Osteocyte (in vitro differentiated cells): ENCODE results near the gene RAB43. TPM values are rescaled to one million over a fixed set of nuclear protein-coding genes. Genes with fewer than 3 reads are reported as not detected.

Experiments used
- DNase-seq: peaks from one replicate; pipeline ENCODE4 v3.0.0; 2021; ENCODE audit warnings: mixed read lengths; ENCODE audit not compliant: unreplicated experiment; ENCODE audit errors: extremely low spot score
- H3K27ac Mint-ChIP-seq: one replicate; pipeline ENCODE4 v1.8.0; 2021; ENCODE audit warnings: mild to moderate bottlenecking, mixed read lengths; ENCODE audit not compliant: unreplicated experiment
- H3K27me3 Mint-ChIP-seq: one replicate; pipeline ENCODE4 v1.8.0; 2021; ENCODE audit warnings: mixed read lengths; ENCODE audit not compliant: unreplicated experiment
- H3K36me3 Mint-ChIP-seq: one replicate; pipeline ENCODE4 v1.8.0; 2021; ENCODE audit warnings: mixed read lengths; ENCODE audit not compliant: unreplicated experiment
- H3K4me1 Mint-ChIP-seq: one replicate; pipeline ENCODE4 v1.8.0; 2021; ENCODE audit warnings: mixed read lengths; ENCODE audit not compliant: unreplicated experiment
- H3K4me3 Mint-ChIP-seq: one replicate; pipeline ENCODE4 v1.8.0; 2021; ENCODE audit warnings: mild to moderate bottlenecking, moderate library complexity, mixed read lengths; ENCODE audit not compliant: unreplicated experiment
- H3K9me3 Mint-ChIP-seq: one replicate; pipeline ENCODE4 v1.8.0; 2021; ENCODE audit warnings: mixed read lengths; ENCODE audit not compliant: unreplicated experiment
- total RNA-seq: library from RNA; stranded (reverse); gene quantifications from 2 replicates; pipeline ENCODE4 v1.2.1, GENCODE V29; 2021
- TF ChIP-seq, protein P1 (sequence below): fragments of 200-600 bp; sonication (generic); IDR thresholded peaks from 2 replicates; pipeline ENCODE4 v1.5.0; 2021; ENCODE audit warnings: antibody characterized with exemption, mild to moderate bottlenecking, moderate library complexity

Gene RAB43
- total RNA-seq, 1 donor from 2014 or later, result 23.2 TPM

DNA sequence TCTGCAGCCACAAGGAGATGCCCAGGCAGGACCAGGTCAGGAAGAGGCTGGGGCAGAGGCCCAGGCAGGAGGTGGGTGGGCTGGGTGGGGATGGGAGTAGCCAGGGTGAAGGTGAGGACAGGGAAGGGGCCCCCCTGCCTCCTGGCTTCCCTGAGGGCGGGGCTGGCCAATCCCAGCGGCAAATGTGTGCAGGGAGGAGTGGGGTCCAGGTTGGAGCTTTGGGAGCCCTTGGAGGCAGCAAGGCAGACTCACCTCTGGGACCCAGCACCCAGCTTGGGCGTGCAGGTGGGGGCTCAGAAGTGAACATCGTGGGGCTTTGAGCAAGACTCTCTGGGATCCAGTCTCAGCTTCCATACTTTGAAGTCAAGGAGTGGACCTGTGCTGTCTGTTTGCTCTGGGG, 35.8 kb downstream of the RAB43 start:
- Mint-ChIP-seq H3K36me3 (no peaks in the 10 kb centered on the region), H3K9me3 (no peaks in the 10 kb centered on the region), H3K4me3 (no peak overlapping the region), H3K4me1 (no peaks in the 10 kb centered on the region), H3K27ac (no peak overlapping the region), H3K27me3 (no peaks in the 10 kb centered on the region)
- no peak for DNase-seq
- TF ChIP-seq, protein P1, sequence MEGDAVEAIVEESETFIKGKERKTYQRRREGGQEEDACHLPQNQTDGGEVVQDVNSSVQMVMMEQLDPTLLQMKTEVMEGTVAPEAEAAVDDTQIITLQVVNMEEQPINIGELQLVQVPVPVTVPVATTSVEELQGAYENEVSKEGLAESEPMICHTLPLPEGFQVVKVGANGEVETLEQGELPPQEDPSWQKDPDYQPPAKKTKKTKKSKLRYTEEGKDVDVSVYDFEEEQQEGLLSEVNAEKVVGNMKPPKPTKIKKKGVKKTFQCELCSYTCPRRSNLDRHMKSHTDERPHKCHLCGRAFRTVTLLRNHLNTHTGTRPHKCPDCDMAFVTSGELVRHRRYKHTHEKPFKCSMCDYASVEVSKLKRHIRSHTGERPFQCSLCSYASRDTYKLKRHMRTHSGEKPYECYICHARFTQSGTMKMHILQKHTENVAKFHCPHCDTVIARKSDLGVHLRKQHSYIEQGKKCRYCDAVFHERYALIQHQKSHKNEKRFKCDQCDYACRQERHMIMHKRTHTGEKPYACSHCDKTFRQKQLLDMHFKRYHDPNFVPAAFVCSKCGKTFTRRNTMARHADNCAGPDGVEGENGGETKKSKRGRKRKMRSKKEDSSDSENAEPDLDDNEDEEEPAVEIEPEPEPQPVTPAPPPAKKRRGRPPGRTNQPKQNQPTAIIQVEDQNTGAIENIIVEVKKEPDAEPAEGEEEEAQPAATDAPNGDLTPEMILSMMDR, result no peak

DNA sequence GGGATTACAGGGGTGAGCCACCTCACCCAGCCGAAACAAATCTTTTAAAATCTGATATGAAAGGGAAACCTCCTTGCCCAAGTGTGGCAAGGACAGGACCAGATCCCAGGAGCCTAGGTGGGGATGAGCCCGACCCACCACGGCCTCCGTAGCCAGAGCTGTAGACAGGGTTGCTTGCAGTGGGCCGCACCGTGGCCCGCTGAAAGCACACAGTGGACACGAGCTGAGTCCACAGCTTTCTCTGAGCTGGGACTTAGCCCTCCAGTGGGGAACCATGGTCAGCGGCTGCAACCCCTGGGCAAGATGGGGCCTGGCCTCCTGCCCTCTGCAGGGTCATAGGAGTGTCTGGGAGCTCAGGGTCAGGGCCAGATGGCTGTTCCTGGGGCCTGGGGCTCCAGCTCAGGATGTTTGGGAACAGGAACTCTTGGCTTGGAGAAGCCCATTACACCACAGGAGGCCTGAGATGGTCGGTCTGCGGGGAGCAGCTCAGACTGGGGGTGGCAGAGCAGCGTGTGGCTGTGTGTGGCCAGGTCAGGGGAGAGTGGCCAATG, 36.4 kb downstream of the RAB43 start:
- Mint-ChIP-seq H3K4me3 (no peak overlapping the region), H3K36me3 (no peaks in the 10 kb centered on the region), H3K27ac (no peak overlapping the region), H3K27me3 (no peaks in the 10 kb centered on the region), H3K4me1 (no peaks in the 10 kb centered on the region), H3K9me3 (no peaks in the 10 kb centered on the region)
- TF ChIP-seq, protein P1, result no peak
- no peak for DNase-seq

DNA sequence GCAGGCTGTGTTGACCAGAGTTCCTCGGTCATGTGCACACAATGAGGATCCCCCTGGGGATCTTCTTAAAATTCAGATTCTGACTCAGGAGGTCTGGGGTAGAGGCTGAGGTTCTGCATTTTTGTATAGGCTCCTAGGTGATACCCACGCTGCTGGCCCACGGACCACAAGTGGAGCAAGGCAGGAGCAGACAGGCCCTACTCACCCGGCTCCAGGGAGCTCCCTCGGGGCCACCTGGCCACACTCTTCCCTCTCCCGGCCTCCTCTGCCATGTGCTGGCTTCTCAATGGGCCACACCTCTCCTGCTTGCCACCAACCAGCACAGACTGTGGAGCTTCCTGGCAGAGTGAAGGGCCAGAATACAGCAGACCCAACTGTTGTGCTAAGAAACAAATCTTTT, 37.1 kb downstream of the RAB43 start:
- no peak overlapping the region for H3K27ac Mint-ChIP-seq
- H3K4me1 Mint-ChIP-seq, result no peaks in the 10 kb centered on the region
- no peak for DNase-seq
- no peaks in the 10 kb centered on the region for H3K9me3 Mint-ChIP-seq
- TF ChIP-seq, protein P1, result no peak
- H3K36me3 Mint-ChIP-seq, result no peaks in the 10 kb centered on the region
- H3K4me3 Mint-ChIP-seq, result no peak overlapping the region
- H3K27me3 Mint-ChIP-seq, result no peaks in the 10 kb centered on the region

DNA sequence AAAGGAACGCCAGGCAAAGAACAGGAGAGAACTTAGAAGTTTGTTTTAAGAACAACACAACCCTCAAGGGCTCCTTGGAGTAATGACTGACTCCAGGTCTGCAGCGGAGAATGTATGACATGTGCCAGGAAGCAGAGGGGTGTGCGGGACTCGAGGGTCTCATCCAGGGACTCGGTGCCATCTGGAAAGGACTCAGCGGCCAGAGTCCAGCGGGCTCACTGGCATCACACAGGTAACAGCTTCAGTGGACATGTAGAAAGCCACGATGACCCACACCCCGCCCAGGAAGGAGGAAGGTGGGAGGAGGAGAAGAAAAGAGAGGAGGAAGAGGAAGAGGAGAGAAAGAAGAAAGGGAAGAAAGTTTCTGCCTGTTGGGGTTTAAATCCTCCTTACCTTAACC, 39.6 kb downstream of the RAB43 start:
- Mint-ChIP-seq H3K9me3 (no peaks in the 10 kb centered on the region), H3K27ac (no peak overlapping the region), H3K4me3 (no peak overlapping the region), H3K36me3 (no peaks in the 10 kb centered on the region), H3K4me1 (peaks cover 2% of the 10 kb centered on the region), H3K27me3 (no peaks in the 10 kb centered on the region)
- TF ChIP-seq, protein P1, result no peak
- DNase-seq, result no peak

DNA sequence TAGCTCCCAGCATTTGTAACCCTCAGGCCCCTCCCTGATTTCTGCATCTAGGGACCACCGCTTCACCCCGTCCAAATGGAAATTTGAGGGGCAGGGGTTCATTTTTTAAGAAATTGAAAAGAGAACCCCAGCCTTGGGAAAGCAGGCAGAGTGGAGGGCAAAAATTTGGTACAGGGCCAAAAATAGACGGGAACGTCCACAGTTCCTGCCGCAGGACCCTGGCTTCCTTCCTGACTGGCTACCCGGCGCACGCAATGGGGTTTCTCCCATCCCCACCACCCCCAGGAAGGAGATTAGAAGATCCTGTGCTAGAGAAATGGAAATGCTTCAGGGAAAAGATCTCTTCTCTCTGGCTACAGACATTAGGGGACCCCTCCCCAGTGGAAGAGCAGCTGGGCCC, 40.1 kb downstream of the RAB43 start:
- Mint-ChIP-seq H3K4me3 (no peak overlapping the region), H3K27ac (no peak overlapping the region), H3K4me1 (peaks cover 2% of the 10 kb centered on the region), H3K36me3 (no peaks in the 10 kb centered on the region), H3K9me3 (no peaks in the 10 kb centered on the region), H3K27me3 (no peaks in the 10 kb centered on the region)
- no peak for DNase-seq
- TF ChIP-seq, protein P1, result no peak
